HG02981 (cell line): Measurements from ENCODE around the gene POLR1G.

Experiments
- ATAC-seq: cut with Tn5 transposase; IDR thresholded peaks from one replicate; pipeline ENCODE4 v1.9.1; 2021; ENCODE audit warnings: mild to moderate bottlenecking, moderate library complexity; ENCODE audit not compliant: unreplicated experiment

POLR1G gene

GRCh38 chr19:45443462-45444317 is 37.2 kb downstream of the POLR1G start:
- no peak for ATAC-seq

GRCh38 chr19:45444318-45445041 is 38.0 kb downstream of the POLR1G start:
- ATAC-seq, result peak; percentile 43

GRCh38 chr19:45445139-45445538 is 38.7 kb downstream of the POLR1G start:
- no peak for ATAC-seq

GRCh38 chr19:45446295-45446694 is 39.9 kb downstream of the POLR1G start:
- ATAC-seq, result no peak

GRCh38 chr19:45446944-45447343 is 40.5 kb downstream of the POLR1G start:
- no peak for ATAC-seq

- ATAC-seq, result no peak
Measured at GRCh38 chr19:45448425-45448756, 41.9 kb downstream of the POLR1G start.

GRCh38 chr19:45448887-45449299 is 42.4 kb downstream of the POLR1G start:
- no peak for ATAC-seq

GRCh38 chr19:45450012-45450333 is 43.5 kb downstream of the POLR1G start:
- ATAC-seq, result no peak

GRCh38 chr19:45451131-45451849 is 44.8 kb downstream of the POLR1G start:
- ATAC-seq, result no peak

- ATAC-seq, result no peak
Measured at GRCh38 chr19:45451850-45452387, 45.5 kb downstream of the POLR1G start.

GRCh38 chr19:45455707-45456499 is 49.5 kb downstream of the POLR1G start:
- no peak for ATAC-seq

GRCh38 chr19:45456500-45456815 is 50.0 kb downstream of the POLR1G start:
- ATAC-seq, result no peak

GRCh38 chr19:45457776-45458175 is 51.3 kb downstream of the POLR1G start:
- ATAC-seq, result no peak
